Activated CD4-positive, alpha-beta T cell treated with anti-CD3 and anti-CD28 coated beads, Interleukin-2, amount 10 ng/mL, durations not matched to agents 24 days and 14 days (primary cell): Measurements from ENCODE around the gene SERPINC1. TPM values are rescaled to one million over a fixed set of nuclear protein-coding genes. Genes with fewer than 3 reads are reported as not detected.
A peak's percentile ranks its signal among the peaks of the same experiment; 100 is the strongest.
"Not testable (repeated sequence)": the region's sequence is repeated elsewhere in the genome, so short reads cannot be mapped to it uniquely, and the experiment has no call there.

ENCODE experiments used
- DNase-seq: peaks from one replicate; pipeline ENCODE4 v3.0.0; 2022
- H3K27ac Mint-ChIP-seq: one replicate; pipeline ENCODE4 v1.8.0; 2022; ENCODE audit warnings: mild to moderate bottlenecking, mixed read lengths
- H3K27me3 Mint-ChIP-seq: one replicate; pipeline ENCODE4 v1.8.0; 2022; ENCODE audit warnings: mixed read lengths
- H3K36me3 Mint-ChIP-seq: one replicate; pipeline ENCODE4 v1.8.0; 2022; ENCODE audit warnings: low read depth, mild to moderate bottlenecking, mixed read lengths
- H3K4me1 Mint-ChIP-seq: one replicate; pipeline ENCODE4 v1.8.0; 2021; ENCODE audit warnings: mixed read lengths
- H3K4me3 Mint-ChIP-seq: one replicate; pipeline ENCODE4 v1.8.0; 2022; ENCODE audit warnings: mild to moderate bottlenecking, moderate library complexity, mixed read lengths
- H3K9me3 Mint-ChIP-seq: one replicate; pipeline ENCODE4 v1.8.0; 2021; ENCODE audit warnings: mixed read lengths
- intact Hi-C: fragments of 100-400 bp; cut with micrococcal nuclease; formaldehyde crosslinking; loops from one replicate; pipeline ENCODE4 v1.15.1; 2023
- total RNA-seq: library from RNA; stranded (reverse); gene quantifications from 2 replicates; pipeline ENCODE4 v1.2.3, GENCODE V29; 2022

The SERPINC1 gene
- total RNA-seq, 1 donor from 2014 or later: not detected

- DNase-seq: no peak
- H3K27me3 Mint-ChIP-seq: no peaks in the 10 kb centered on the region
- H3K27ac Mint-ChIP-seq: no peak overlapping the region
- intact Hi-C loops: no loop called here
- H3K4me3 Mint-ChIP-seq: no peak overlapping the region
- H3K4me1 Mint-ChIP-seq: no peaks in the 10 kb centered on the region
- no peaks in the 10 kb centered on the region for H3K36me3 Mint-ChIP-seq
- H3K9me3 Mint-ChIP-seq: no peaks in the 10 kb centered on the region
Measured at GRCh38 chr1:173915596-173915995, 1.5 kb downstream of the SERPINC1 start.

- Mint-ChIP-seq H3K4me1 (no peaks in the 10 kb centered on the region), H3K36me3 (no peaks in the 10 kb centered on the region)
- intact Hi-C loops: no loop called here
Measured at GRCh38 chr1:173914366-173914871, 2.7 kb downstream of the SERPINC1 start.

GRCh38 chr1:173913111-173913510 lies 4.0 kb downstream of the SERPINC1 start:
- no peaks in the 10 kb centered on the region for H3K27me3 Mint-ChIP-seq
- H3K4me1 Mint-ChIP-seq: no peaks in the 10 kb centered on the region
- no peak overlapping the region for H3K27ac Mint-ChIP-seq
- DNase-seq: no peak
- H3K4me3 Mint-ChIP-seq: no peak overlapping the region
- H3K36me3 Mint-ChIP-seq: no peaks in the 10 kb centered on the region
- H3K9me3 Mint-ChIP-seq: peaks cover 3% of the 10 kb centered on the region
- intact Hi-C loops: no loop called here

More at GRCh38 chr1:173914366-173914871, 2.7 kb downstream of the SERPINC1 start:
- peak; percentile 66 for DNase-seq
- Mint-ChIP-seq H3K27me3 (no peaks in the 10 kb centered on the region), H3K4me3 (no peak overlapping the region), H3K9me3 (no peaks in the 10 kb centered on the region), H3K27ac (no peak overlapping the region)

GRCh38 chr1:173903827-173904531 lies 13.1 kb downstream of the SERPINC1 start:
- Mint-ChIP-seq H3K36me3 (no peaks in the 10 kb centered on the region), H3K4me3 (no peak overlapping the region), H3K4me1 (peaks cover 4% of the 10 kb centered on the region), H3K9me3 (peaks cover 4% of the 10 kb centered on the region), H3K27ac (no peak overlapping the region), H3K27me3 (no peaks in the 10 kb centered on the region)
- DNase-seq: no peak
- intact Hi-C loops: no loop called here

GRCh38 chr1:173900992-173901391 lies 16.1 kb downstream of the SERPINC1 start:
- Mint-ChIP-seq H3K4me3 (no peak overlapping the region), H3K9me3 (peaks cover 3% of the 10 kb centered on the region), H3K36me3 (no peaks in the 10 kb centered on the region), H3K4me1 (peaks cover 4% of the 10 kb centered on the region), H3K27me3 (no peaks in the 10 kb centered on the region), H3K27ac (no peak overlapping the region)
- intact Hi-C loops: no loop called here
- no peak for DNase-seq

- DNase-seq: no peak
- no peak overlapping the region for H3K4me3 Mint-ChIP-seq
- no peaks in the 10 kb centered on the region for H3K36me3 Mint-ChIP-seq
- H3K9me3 Mint-ChIP-seq: no peaks in the 10 kb centered on the region
- no peaks in the 10 kb centered on the region for H3K27me3 Mint-ChIP-seq
- intact Hi-C loops: no loop called here
- no peak overlapping the region for H3K27ac Mint-ChIP-seq
- peaks cover 4% of the 10 kb centered on the region for H3K4me1 Mint-ChIP-seq
Measured at GRCh38 chr1:173900427-173900826, 16.7 kb downstream of the SERPINC1 start.

- no peaks in the 10 kb centered on the region for H3K27me3 Mint-ChIP-seq
- no peaks in the 10 kb centered on the region for H3K9me3 Mint-ChIP-seq
- H3K36me3 Mint-ChIP-seq: peaks cover 15% of the 10 kb centered on the region
- DNase-seq: no peak
- H3K4me3 Mint-ChIP-seq: no peak overlapping the region
- no peaks in the 10 kb centered on the region for H3K4me1 Mint-ChIP-seq
- H3K27ac Mint-ChIP-seq: no peak overlapping the region
- intact Hi-C loops: no loop called here
Measured at GRCh38 chr1:173894189-173894588, 22.9 kb downstream of the SERPINC1 start.

GRCh38 chr1:173893611-173894010 lies 23.5 kb downstream of the SERPINC1 start:
- no peak for DNase-seq
- H3K9me3 Mint-ChIP-seq: no peaks in the 10 kb centered on the region
- peaks cover 16% of the 10 kb centered on the region for H3K36me3 Mint-ChIP-seq
- no peaks in the 10 kb centered on the region for H3K27me3 Mint-ChIP-seq
- intact Hi-C loops: no loop called here
- H3K4me1 Mint-ChIP-seq: no peaks in the 10 kb centered on the region
- no peak overlapping the region for H3K27ac Mint-ChIP-seq
- no peak overlapping the region for H3K4me3 Mint-ChIP-seq

- Mint-ChIP-seq H3K27ac (no peak overlapping the region), H3K4me3 (no peak overlapping the region), H3K36me3 (peaks cover 37% of the 10 kb centered on the region), H3K4me1 (peaks cover 11% of the 10 kb centered on the region), H3K27me3 (no peaks in the 10 kb centered on the region), H3K9me3 (no peaks in the 10 kb centered on the region)
- intact Hi-C loops: no loop called here
- DNase-seq: no peak
Measured at GRCh38 chr1:173889885-173890284, 27.2 kb downstream of the SERPINC1 start.

- no peak for DNase-seq
- H3K4me1 Mint-ChIP-seq: peaks cover 11% of the 10 kb centered on the region
- peaks cover 33% of the 10 kb centered on the region for H3K36me3 Mint-ChIP-seq
- intact Hi-C loops: no loop called here
- no peaks in the 10 kb centered on the region for H3K27me3 Mint-ChIP-seq
- H3K4me3 Mint-ChIP-seq: no peak overlapping the region
- no peaks in the 10 kb centered on the region for H3K9me3 Mint-ChIP-seq
- H3K27ac Mint-ChIP-seq: no peak overlapping the region
Measured at GRCh38 chr1:173888749-173889148, 28.4 kb downstream of the SERPINC1 start.

- no peak for DNase-seq
- H3K4me1 Mint-ChIP-seq: peaks cover 11% of the 10 kb centered on the region
- H3K27ac Mint-ChIP-seq: no peak overlapping the region
- peaks cover 31% of the 10 kb centered on the region for H3K36me3 Mint-ChIP-seq
- no peaks in the 10 kb centered on the region for H3K27me3 Mint-ChIP-seq
- H3K9me3 Mint-ChIP-seq: no peaks in the 10 kb centered on the region
- intact Hi-C loops: no loop called here
- H3K4me3 Mint-ChIP-seq: no peak overlapping the region
Measured at GRCh38 chr1:173887627-173888026, 29.5 kb downstream of the SERPINC1 start.

GRCh38 chr1:173886746-173887611 lies 30.1 kb downstream of the SERPINC1 start:
- no peaks in the 10 kb centered on the region for H3K9me3 Mint-ChIP-seq
- no peak overlapping the region for H3K4me3 Mint-ChIP-seq
- DNase-seq: no peak
- H3K36me3 Mint-ChIP-seq: peaks cover 33% of the 10 kb centered on the region
- H3K27ac Mint-ChIP-seq: peak overlapping the region; percentile 16
- intact Hi-C loops: no loop called here
- H3K27me3 Mint-ChIP-seq: no peaks in the 10 kb centered on the region
- H3K4me1 Mint-ChIP-seq: peaks cover 11% of the 10 kb centered on the region

- intact Hi-C loops: no loop called here
- peaks cover 36% of the 10 kb centered on the region for H3K36me3 Mint-ChIP-seq
- H3K9me3 Mint-ChIP-seq: no peaks in the 10 kb centered on the region
- H3K4me1 Mint-ChIP-seq: peaks cover 11% of the 10 kb centered on the region
- H3K27ac Mint-ChIP-seq: no peak overlapping the region
- H3K4me3 Mint-ChIP-seq: no peak overlapping the region
- H3K27me3 Mint-ChIP-seq: no peaks in the 10 kb centered on the region
- DNase-seq: no peak
Measured at GRCh38 chr1:173884701-173885100, 32.4 kb downstream of the SERPINC1 start.

- DNase-seq, H3K4me1 Mint-ChIP-seq, H3K4me3 Mint-ChIP-seq, intact Hi-C loops, H3K27me3 Mint-ChIP-seq, H3K9me3 Mint-ChIP-seq, H3K27ac Mint-ChIP-seq: not testable (repeated sequence)
- H3K36me3 Mint-ChIP-seq: peaks cover 37% of the 10 kb centered on the region
Measured at GRCh38 chr1:173881117-173881516, 36.0 kb downstream of the SERPINC1 start.
